Left ventricle myocardium inferior (tissue), 1 donor: ENCODE data around the gene YARS1. TPM values are rescaled to one million over a fixed set of nuclear protein-coding genes. Genes with fewer than 3 reads are reported as not detected.

Experiments
- DNase-seq: peaks from one replicate; pipeline ENCODE4 v3.0.0-alpha.2; 2020
- H3K27ac ChIP-seq: fragments of 200-600 bp; replicated peaks from 2 replicates; pipeline ENCODE4 v1.8.0; 2021
- H3K27me3 ChIP-seq: fragments of 200-600 bp; 2 replicates; pipeline ENCODE4 v1.8.0; 2021; ENCODE audit warnings: low read depth
- H3K36me3 ChIP-seq: fragments of 200-600 bp; 2 replicates; pipeline ENCODE4 v1.8.0; 2021
- H3K4me1 ChIP-seq: fragments of 200-600 bp; 2 replicates; pipeline ENCODE4 v1.8.0; 2021
- H3K4me3 ChIP-seq: fragments of 200-600 bp; 2 replicates; pipeline ENCODE4 v1.8.0; 2021; ENCODE audit warnings: mild to moderate bottlenecking, moderate library complexity
- H3K9me3 ChIP-seq: fragments of 200-600 bp; replicated peaks from 2 replicates; pipeline ENCODE4 v1.8.0; 2021
- intact Hi-C: fragments of 100-400 bp; cut with micrococcal nuclease; formaldehyde crosslinking; loops from one replicate; pipeline ENCODE4 v1.11.0; 2022
- total RNA-seq: library from RNA; stranded (reverse); fragmentation: NEBNext Ultra II Directional; extraction: Animal tissue kit (Norgen Biotek cat#: 25700); gene quantifications from one replicate; pipeline ENCODE4 v1.2.1, GENCODE V29; 2021
- TF ChIP-seq, protein P1 (sequence below): fragments of 200-600 bp; IDR thresholded peaks from 2 replicates; pipeline ENCODE4 v1.8.0; 2021; ENCODE audit warnings: antibody characterized with exemption, mild to moderate bottlenecking, borderline replicate concordance
- donor health status: DM: no; HTN: yes; CAD: no; lungs with severe emphysema.

Gene YARS1
- total RNA-seq, 1 donor from 2014 or later = 35.5 TPM

DNA sequence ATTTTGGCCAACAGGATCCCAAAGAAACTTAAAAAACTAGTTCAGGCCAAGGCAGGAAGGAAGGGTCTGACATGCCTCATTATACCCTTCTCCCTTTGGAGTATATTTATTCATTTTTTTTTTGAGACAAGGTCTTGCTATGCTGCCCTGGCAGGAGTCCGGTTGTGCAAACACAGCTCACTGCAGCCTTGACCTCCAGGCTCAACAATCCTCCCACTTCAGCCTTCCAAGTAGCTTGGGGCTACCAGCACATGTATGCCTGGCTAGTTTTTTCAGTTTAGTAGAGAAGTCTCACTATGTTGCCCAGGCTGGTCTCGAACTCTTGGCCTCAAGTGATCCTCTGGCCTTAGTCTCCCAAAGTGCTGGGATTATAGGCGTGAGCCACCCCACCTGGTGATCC, 5.2 kb downstream of the YARS1 start:
- intact Hi-C loops = no loop called here
- no peaks in the 10 kb centered on the region for H3K9me3 ChIP-seq
- H3K36me3 ChIP-seq = peaks cover 35% of the 10 kb centered on the region
- no peak for DNase-seq
- no peaks in the 10 kb centered on the region for H3K27me3 ChIP-seq
- H3K4me1 ChIP-seq = peaks cover 53% of the 10 kb centered on the region
- H3K27ac ChIP-seq = no peak overlapping the region
- TF ChIP-seq, protein P1, sequence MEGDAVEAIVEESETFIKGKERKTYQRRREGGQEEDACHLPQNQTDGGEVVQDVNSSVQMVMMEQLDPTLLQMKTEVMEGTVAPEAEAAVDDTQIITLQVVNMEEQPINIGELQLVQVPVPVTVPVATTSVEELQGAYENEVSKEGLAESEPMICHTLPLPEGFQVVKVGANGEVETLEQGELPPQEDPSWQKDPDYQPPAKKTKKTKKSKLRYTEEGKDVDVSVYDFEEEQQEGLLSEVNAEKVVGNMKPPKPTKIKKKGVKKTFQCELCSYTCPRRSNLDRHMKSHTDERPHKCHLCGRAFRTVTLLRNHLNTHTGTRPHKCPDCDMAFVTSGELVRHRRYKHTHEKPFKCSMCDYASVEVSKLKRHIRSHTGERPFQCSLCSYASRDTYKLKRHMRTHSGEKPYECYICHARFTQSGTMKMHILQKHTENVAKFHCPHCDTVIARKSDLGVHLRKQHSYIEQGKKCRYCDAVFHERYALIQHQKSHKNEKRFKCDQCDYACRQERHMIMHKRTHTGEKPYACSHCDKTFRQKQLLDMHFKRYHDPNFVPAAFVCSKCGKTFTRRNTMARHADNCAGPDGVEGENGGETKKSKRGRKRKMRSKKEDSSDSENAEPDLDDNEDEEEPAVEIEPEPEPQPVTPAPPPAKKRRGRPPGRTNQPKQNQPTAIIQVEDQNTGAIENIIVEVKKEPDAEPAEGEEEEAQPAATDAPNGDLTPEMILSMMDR = no peak
- no peak overlapping the region for H3K4me3 ChIP-seq

GRCh38 chr1:32811265-32811664, 5.9 kb downstream of the YARS1 start:
- no peaks in the 10 kb centered on the region for H3K9me3 ChIP-seq
- H3K27me3 ChIP-seq = no peaks in the 10 kb centered on the region
- TF ChIP-seq, protein P1 = no peak
- peaks cover 53% of the 10 kb centered on the region for H3K4me1 ChIP-seq
- no peak overlapping the region for H3K27ac ChIP-seq
- DNase-seq = no peak
- H3K4me3 ChIP-seq = no peak overlapping the region
- intact Hi-C loops = no loop called here
- peaks cover 39% of the 10 kb centered on the region for H3K36me3 ChIP-seq

- Histone ChIP-seq H3K27ac (no peak overlapping the region), H3K36me3 (peaks cover 48% of the 10 kb centered on the region), H3K9me3 (no peaks in the 10 kb centered on the region), H3K4me1 (peaks cover 47% of the 10 kb centered on the region), H3K27me3 (no peaks in the 10 kb centered on the region), H3K4me3 (no peak overlapping the region)
- DNase-seq = no peak
- intact Hi-C loops = no loop called here
- TF ChIP-seq, protein P1 = no peak
Measured at GRCh38 chr1:32810358-32810757, 6.8 kb downstream of the YARS1 start.

DNA sequence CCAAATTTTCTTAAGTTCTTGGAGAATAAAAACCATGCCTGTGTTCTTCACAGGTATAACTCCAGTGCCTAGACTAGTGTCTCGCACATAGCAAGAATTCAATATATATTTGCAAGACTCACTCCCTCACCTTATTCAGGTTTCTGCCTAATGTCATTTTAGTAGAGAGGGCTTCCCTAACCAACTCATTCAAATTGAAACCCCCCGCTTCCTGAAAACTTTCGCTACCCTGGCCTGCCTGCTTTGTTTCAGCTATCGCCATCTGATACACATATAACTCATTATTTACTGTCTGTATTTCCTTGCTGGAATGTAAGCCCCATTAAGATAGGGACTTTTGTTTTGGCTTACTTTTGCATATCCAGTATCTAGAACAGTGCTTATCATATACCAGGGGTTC, 8.6 kb downstream of the YARS1 start:
- Histone ChIP-seq H3K9me3 (no peaks in the 10 kb centered on the region), H3K4me1 (peaks cover 30% of the 10 kb centered on the region), H3K27ac (no peak overlapping the region), H3K36me3 (peaks cover 49% of the 10 kb centered on the region), H3K27me3 (no peaks in the 10 kb centered on the region), H3K4me3 (no peak overlapping the region)
- intact Hi-C loops = no loop called here
- TF ChIP-seq, protein P1 = no peak
- no peak for DNase-seq

GRCh38 chr1:32806910-32807523, 10.1 kb downstream of the YARS1 start:
- intact Hi-C loops = no loop called here
- no peaks in the 10 kb centered on the region for H3K9me3 ChIP-seq
- DNase-seq = no peak
- H3K36me3 ChIP-seq = peaks cover 64% of the 10 kb centered on the region
- H3K4me3 ChIP-seq = no peak overlapping the region
- peaks cover 16% of the 10 kb centered on the region for H3K4me1 ChIP-seq
- H3K27me3 ChIP-seq = no peaks in the 10 kb centered on the region
- TF ChIP-seq, protein P1 = no peak
- H3K27ac ChIP-seq = no peak overlapping the region
